T-helper 1 cell (primary cell): ENCODE measurements around the gene NRP2.

Experiments
- DNase-seq, 5 donors: peaks; one replicate each; pipeline ENCODE4 v3.0.0-alpha.2; 2012 to 2020

Gene NRP2

DNA sequence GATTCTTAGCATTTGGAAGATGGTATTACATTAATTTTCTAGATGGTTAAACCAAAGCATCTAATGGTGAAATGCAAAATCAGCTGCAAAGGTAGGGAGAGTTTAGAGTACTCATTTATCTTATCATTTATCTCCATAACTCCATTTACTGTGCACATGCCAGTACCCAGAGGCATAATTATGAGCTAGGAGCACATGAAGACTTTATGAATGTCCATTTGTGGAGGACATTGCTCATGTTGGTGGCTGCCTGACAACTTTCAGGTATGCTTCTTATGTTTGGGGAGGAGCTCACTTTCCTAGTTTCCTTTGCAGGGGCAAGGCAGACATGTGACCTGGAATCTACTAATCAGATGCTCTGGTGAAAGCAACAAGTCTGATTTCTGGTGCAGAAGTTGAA lies 134.0 kb downstream of the NRP2 start:
- DNase-seq = no peak

DNA sequence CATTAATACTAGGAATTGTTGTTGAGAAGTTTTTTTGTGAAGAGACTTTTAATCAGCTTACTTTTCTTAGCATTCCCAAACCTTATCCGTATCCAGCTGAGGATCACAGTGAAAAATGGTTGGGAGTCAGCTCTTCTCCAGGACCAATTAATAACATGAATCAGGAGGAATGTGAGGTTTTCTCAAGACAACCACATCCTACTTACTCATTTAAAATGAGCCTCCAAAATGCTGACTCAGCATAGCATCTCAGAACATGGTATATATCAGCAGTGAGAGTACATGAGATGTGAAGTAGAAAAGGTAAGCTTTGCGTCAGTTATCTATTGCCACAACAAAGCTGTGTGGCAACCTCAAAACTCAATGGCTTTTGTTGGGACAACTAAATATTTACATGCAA lies 140.3 kb downstream of the NRP2 start:
- DNase-seq = no peak

DNA sequence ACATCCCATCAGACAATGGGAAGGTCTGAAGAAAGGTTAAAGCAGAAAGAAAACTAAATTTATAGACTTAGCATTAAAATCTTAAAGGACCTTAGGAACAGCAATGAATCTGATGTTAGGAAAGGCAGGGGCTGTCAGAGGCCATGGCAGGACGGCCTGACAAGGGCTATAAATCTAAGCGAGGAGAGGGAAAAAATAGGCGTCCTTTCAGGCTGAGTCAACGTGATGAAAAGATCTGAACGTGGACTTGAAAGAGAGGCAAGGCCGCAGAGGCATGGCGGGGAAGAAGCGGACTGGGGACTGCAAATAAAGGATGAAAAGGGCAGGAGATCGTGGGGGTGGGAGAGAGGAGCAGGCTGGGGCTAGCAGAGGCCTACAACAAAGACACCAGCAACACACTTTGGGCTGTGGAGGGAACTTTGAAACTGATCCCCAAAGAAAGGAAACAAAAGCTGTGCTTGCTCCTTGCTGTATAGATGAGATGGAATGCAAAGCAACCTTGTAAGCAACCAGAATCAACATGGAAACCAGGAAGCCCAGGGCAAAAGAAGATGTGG lies 145.6 kb downstream of the NRP2 start:
- no peak for DNase-seq

DNA sequence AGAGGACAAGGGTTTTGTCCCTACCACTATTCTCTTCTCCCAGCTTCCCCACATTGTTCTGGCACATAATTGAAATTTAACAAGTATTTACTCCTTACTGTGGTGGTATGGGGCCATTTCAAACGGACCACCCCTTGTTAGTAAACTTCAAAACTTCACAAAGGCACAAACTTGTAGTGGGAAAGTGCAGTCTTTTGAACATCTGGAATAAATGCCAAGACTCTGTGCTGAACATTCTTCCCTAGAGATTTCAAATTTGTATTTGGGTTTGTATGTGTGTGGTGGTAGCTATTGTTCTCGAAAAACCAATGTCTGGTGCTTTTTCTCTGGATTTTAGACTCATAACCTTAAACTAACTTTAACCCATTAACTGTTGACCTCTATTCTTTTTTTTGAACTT lies 151.6 kb downstream of the NRP2 start:
- DNase-seq = no peak

DNA sequence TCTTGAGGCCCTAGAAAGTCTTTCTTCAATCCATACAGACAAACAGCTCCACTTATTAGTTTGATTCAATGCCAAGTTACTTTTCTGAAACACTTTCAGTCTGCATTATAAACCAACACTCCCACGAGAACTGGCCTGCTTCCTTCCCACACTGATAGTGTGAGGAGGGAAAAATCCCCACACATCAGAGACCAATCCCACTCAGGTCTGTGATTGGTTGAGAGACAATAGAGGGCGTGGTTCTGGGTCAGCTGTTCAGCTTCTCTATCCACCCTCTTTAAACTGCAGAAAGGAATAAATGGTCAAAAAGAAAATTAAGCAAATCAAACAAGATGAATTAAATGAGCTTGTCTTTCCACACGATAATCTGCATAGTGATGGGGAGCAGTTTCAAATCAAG lies 152.5 kb downstream of the NRP2 start:
- no peak for DNase-seq

DNA sequence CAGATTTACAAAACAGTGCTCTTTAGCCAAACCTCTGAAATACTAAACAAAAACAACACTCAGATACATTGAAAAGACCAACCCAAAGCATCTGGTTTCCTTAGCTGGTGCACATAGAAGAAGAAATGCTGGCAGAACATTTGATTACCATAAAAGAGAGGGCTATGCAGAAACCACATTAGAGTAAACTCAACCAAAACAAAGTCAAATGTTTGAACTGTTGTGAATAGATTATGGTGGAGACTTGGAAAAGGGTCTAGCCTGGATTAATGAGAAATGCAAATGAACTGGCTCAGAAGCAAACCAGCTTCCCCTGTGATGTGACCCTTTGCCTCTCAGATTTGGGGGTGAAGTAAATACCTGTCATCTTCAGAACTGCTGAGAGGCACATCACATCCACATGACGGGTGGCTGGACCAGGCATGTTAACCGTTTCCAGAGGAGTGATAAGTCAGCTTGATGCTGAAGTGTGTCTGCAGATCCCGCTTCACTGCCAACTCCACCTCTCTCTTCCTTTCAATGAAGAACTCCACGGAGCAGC lies 153.0 kb downstream of the NRP2 start:
- no peak for DNase-seq

DNA sequence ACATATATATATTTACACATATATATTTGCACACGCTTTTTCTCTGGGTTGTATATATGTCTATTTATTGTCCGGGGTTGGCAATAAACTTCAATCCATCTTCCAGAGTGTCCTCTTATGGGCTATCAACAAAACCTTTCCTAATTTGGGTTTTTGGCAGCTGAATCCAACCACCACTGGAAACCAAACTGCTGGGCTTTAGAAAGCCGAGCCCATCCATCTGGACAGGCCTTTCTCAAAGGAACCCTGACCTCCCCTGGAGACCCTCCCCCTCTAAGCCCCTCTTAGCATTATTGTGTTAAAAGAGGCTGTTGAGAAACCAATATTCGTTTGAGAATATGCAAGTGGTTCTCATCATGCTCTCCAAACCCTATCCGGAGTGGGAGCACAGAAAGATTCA lies 153.6 kb downstream of the NRP2 start:
- DNase-seq = no peak

DNA sequence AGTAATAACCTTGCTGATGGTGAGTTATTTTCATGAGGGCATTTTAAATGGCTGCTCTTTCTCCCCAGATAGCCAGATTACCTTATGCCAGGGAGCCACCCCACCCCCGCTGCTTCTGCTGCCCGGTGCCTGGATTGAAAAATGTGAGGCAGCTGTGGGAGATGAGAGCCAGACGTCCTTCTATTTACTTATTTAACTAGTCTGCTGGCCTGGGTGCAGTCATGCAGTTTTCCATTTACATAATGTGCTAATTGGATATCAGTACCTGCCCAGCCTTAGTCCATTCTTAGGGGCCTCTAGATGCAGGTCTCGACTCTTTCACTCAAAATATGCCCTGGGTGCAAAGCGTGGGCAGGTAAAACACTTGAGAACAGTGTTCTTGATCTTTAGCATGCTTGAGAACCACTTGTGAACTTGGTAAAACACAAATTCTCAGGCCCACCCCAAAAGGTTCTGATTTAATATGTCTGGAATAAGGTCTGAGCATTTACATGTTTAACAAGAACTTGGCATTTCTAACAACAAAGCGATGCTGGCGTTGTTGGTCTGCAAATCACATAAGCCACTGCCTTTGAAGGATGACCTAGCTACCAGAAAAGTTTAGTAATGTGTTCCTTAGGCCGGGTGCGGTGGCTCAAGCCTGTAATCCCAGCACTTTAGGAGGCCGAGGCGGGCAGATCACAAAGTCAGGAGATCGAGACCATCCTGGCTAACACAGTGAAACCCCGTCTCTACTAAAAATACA lies 154.3 kb downstream of the NRP2 start:
- no peak for DNase-seq

DNA sequence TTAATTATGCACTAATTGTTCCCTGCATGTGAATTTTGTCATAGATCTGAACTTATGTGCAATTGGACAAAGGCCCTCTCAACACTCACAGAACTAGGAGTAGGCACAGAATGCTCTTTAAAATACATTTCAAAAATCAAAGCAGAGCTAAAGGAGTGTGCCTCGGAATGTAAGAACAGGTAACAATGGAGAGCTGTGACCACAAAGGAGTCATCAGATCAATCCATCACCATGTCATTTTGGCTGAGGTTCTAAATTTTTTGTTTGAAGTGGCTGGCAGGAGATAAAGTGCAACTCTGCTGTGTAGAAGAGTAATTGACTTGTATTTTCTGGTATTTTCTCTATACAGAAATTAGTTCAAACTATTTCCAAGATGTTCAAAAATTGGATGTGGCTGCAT lies 155.4 kb downstream of the NRP2 start:
- no peak for DNase-seq

DNA sequence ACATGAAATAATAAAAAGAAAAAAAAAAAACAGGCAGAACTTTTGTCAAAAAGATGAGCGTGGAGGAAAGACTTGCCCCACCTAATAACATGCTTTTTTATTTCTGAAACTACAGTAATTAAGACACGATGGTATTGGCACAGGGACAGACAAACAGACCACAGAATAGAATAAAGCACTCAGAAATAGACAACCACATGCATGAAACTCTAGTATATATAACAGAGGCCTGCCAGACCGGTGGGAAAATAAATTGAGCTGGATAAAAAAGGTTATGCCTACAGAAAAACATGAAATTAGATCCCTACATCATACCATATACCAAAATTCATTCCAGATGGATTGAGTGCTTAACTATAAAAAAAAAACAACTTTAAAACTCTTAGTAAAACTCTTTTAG lies 163.1 kb downstream of the NRP2 start:
- DNase-seq = no peak
